Lower lobe of right lung (tissue), 2 donors: ENCODE data around the gene EPHA1. TPM values are rescaled to one million over a fixed set of nuclear protein-coding genes. Genes with fewer than 3 reads are reported as not detected.
A peak's percentile ranks its signal among the peaks of the same experiment; 100 is the strongest.

Experiments
- ATAC-seq, 2 donors: fragments of 200-7000 bp; cut with Tn5 transposase; one replicate each; pipeline ENCODE4 v1.9.1; 2020 to 2022; ENCODE audit warnings: mild to moderate bottlenecking in 2 of 2, moderate library complexity in 2 of 2
- DNase-seq: peaks from one replicate; pipeline ENCODE4 v3.0.0-alpha.2; 2020
- H3K27ac ChIP-seq: fragments of 200-600 bp; one replicate; pipeline ENCODE4 v1.8.0; 2022
- H3K27me3 ChIP-seq: fragments of 200-600 bp; one replicate; pipeline ENCODE4 v1.8.0; 2022; ENCODE audit warnings: low read depth
- H3K36me3 ChIP-seq: fragments of 200-600 bp; one replicate; pipeline ENCODE4 v1.8.0; 2022; ENCODE audit warnings: mild to moderate bottlenecking
- H3K4me1 ChIP-seq: fragments of 200-600 bp; one replicate; pipeline ENCODE4 v1.8.0; 2022
- H3K4me3 ChIP-seq: fragments of 200-600 bp; one replicate; pipeline ENCODE4 v1.8.0; 2022; ENCODE audit warnings: mild to moderate bottlenecking
- H3K9me3 ChIP-seq: fragments of 200-600 bp; one replicate; pipeline ENCODE4 v1.8.0; 2022
- CTCF ChIP-seq: fragments of 200-600 bp; IDR thresholded peaks from one replicate; pipeline ENCODE4 v1.8.0; 2022; ENCODE audit warnings: antibody characterized with exemption, mild to moderate bottlenecking
- intact Hi-C: fragments of 100-400 bp; cut with DNase I; formaldehyde crosslinking; loops from one replicate; pipeline ENCODE4 v1.11.0; 2022
- total RNA-seq: library from RNA; stranded (reverse); fragmentation: NEBNext Ultra II Directional; extraction: Animal tissue kit (Norgen Biotek cat#: 25700); gene quantifications from one replicate; pipeline ENCODE4 v1.2.1, GENCODE V29; 2021
- donor health status: DM: no; HTN: yes; CAD: no; lungs with severe emphysema.

The EPHA1 gene
- total RNA-seq, 1 donor from 2014 or later, result 9.0 TPM

GRCh38 chr7:143359771-143360353, 48.8 kb downstream of the EPHA1 start:
- ATAC-seq (no peak), DNase-seq (no peak)
- H3K27me3 ChIP-seq, result peaks cover 36% of the 10 kb centered on the region
- no peaks in the 10 kb centered on the region for H3K36me3 ChIP-seq
- H3K4me1 ChIP-seq, result peaks cover 14% of the 10 kb centered on the region
- H3K27ac ChIP-seq, result no peak overlapping the region
- no peak for TF ChIP-seq CTCF
- intact Hi-C loops, result no loop called here
- H3K4me3 ChIP-seq, result no peak overlapping the region
- H3K9me3 ChIP-seq, result no peaks in the 10 kb centered on the region

- DNase-seq, result no peak
- H3K4me1 ChIP-seq, result peaks cover 14% of the 10 kb centered on the region
- no peak for ATAC-seq
Observed at GRCh38 chr7:143358626-143359025, 50.0 kb downstream of the EPHA1 start.

GRCh38 chr7:143356414-143357050, 52.1 kb downstream of the EPHA1 start:
- H3K4me3 ChIP-seq, result no peak overlapping the region
- no peak for ATAC-seq
- no peaks in the 10 kb centered on the region for H3K36me3 ChIP-seq
- peaks cover 10% of the 10 kb centered on the region for H3K27me3 ChIP-seq
- H3K27ac ChIP-seq, result no peak overlapping the region
- TF ChIP-seq CTCF, result no peak
- no peaks in the 10 kb centered on the region for H3K9me3 ChIP-seq
- intact Hi-C loops, result no loop called here
- DNase-seq, result no peak
- peaks cover 2% of the 10 kb centered on the region for H3K4me1 ChIP-seq

More at GRCh38 chr7:143358626-143359025, 50.0 kb downstream of the EPHA1 start:
- no peak overlapping the region for H3K27ac ChIP-seq
- no peaks in the 10 kb centered on the region for H3K9me3 ChIP-seq
- intact Hi-C loops, result no loop called here
- no peak overlapping the region for H3K4me3 ChIP-seq
- H3K36me3 ChIP-seq, result no peaks in the 10 kb centered on the region
- no peak for TF ChIP-seq CTCF
- peaks cover 28% of the 10 kb centered on the region for H3K27me3 ChIP-seq

GRCh38 chr7:143355450-143356385, 52.9 kb downstream of the EPHA1 start:
- H3K27ac ChIP-seq, result no peak overlapping the region
- no peaks in the 10 kb centered on the region for H3K36me3 ChIP-seq
- no peaks in the 10 kb centered on the region for H3K9me3 ChIP-seq
- peaks cover 3% of the 10 kb centered on the region for H3K27me3 ChIP-seq
- intact Hi-C loops, result no loop called here
- H3K4me3 ChIP-seq, result no peak overlapping the region
- H3K4me1 ChIP-seq, result no peaks in the 10 kb centered on the region
- TF ChIP-seq CTCF, result no peak
- ATAC-seq, result no peak
- DNase-seq, result no peak

- intact Hi-C loops, result no loop called here
- Histone ChIP-seq H3K9me3 (no peaks in the 10 kb centered on the region), H3K4me1 (no peaks in the 10 kb centered on the region), H3K27me3 (no peaks in the 10 kb centered on the region), H3K27ac (no peak overlapping the region), H3K4me3 (no peak overlapping the region), H3K36me3 (no peaks in the 10 kb centered on the region)
- ATAC-seq, result peak; percentile 70 to 80
- no peak for TF ChIP-seq CTCF
- DNase-seq, result no peak
Observed at GRCh38 chr7:143354965-143355364, 53.7 kb downstream of the EPHA1 start.
